SK-N-SH (cell line): ENCODE measurements around the gene ZNF502. TPM values are rescaled to one million over a fixed set of nuclear protein-coding genes. Genes with fewer than 3 reads are reported as not detected.

ENCODE experiments used
- CTCF ChIA-PET: fragments of 300-600, 350-600 bp; formaldehyde crosslinking; extraction: SDS; loops from one replicate; lab custom pipeline; 2021; lab: Yijun Ruan, JAX
- POLR2A ChIA-PET: fragments of 350-600 bp; sonication (Branson Sonifier 250); formaldehyde crosslinking; extraction: SDS; loops from one replicate; lab custom pipeline; 2020; ENCODE audit warnings: antibody characterized with exemption, inconsistent platforms; lab: Yijun Ruan, JAX
- DNase-seq: peaks from one replicate; pipeline ENCODE4 v3.0.0; 2012
- H2AFZ ChIP-seq: fragments of 200-600 bp; sonication (generic); 2 replicates; pipeline ENCODE4 v1.8.1; 2016; ENCODE audit warnings: antibody characterized with exemption, mild to moderate bottlenecking, low read depth
- H3F3A ChIP-seq: fragments of 200-600 bp; sonication (generic); replicated peaks from 2 replicates; pipeline ENCODE3; 2016; ENCODE audit warnings: antibody characterized with exemption, mild to moderate bottlenecking; ENCODE audit not compliant: insufficient read depth
- H3K27ac ChIP-seq, 2 experiments: fragments of 200-500 bp in 1 of 2; fragments of 200-600 bp in 1 of 2; sonication (Bioruptor generic) in 1 of 2; sonication (generic), shearing (Covaris generic) in 1 of 2; 2 replicates each; pipeline versions ENCODE4 v1.5.1 to v1.6.1; 2014 to 2016; ENCODE audit warnings: low read depth in 2 of 2, inconsistent platforms in 1 of 2, low read length in 1 of 2, mild to moderate bottlenecking in 1 of 2, mixed read lengths in 1 of 2
- H3K27me3 ChIP-seq: fragments of 200-600 bp; sonication (generic), shearing (Covaris generic); 2 replicates; pipeline ENCODE4 v1.6.1; 2016; ENCODE audit warnings: mixed run types; ENCODE audit not compliant: insufficient read depth
- H3K36me3 ChIP-seq, 2 experiments: fragments of 200-500 bp in 1 of 2; fragments of 200-600 bp in 1 of 2; sonication (Bioruptor generic) in 1 of 2; sonication (generic) in 1 of 2; replicated peaks in 1 of 2; 2 replicates each; pipeline versions ENCODE3 to v1.5.1; 2014 to 2016; ENCODE audit warnings: low read length in 1 of 2, mild to moderate bottlenecking in 1 of 2; ENCODE audit not compliant: insufficient read depth in 2 of 2, control insufficient read depth in 1 of 2
- H3K4me1 ChIP-seq, 2 experiments: fragments of 200-500 bp in 1 of 2; fragments of 200-600 bp in 1 of 2; sonication (Bioruptor generic) in 1 of 2; sonication (generic), shearing (Covaris generic) in 1 of 2; 2 replicates each; pipeline versions ENCODE4 v1.5.1 to v1.6.1; 2014 to 2016; ENCODE audit warnings: low read depth in 1 of 2, low read length in 1 of 2, mixed run types in 1 of 2; ENCODE audit not compliant: insufficient read depth in 2 of 2, control insufficient read depth in 1 of 2
- H3K4me2 ChIP-seq: fragments of 200-600 bp; sonication (generic), shearing (Covaris generic); 2 replicates; pipeline ENCODE4 v1.6.1; 2017; ENCODE audit warnings: mixed run types
- H3K4me3 ChIP-seq, 2 experiments: fragments of 200-500 bp in 1 of 2; fragments of 200-600 bp in 1 of 2; sonication (Bioruptor generic) in 1 of 2; sonication (generic), shearing (Covaris generic) in 1 of 2; 2 replicates each; pipeline versions ENCODE4 v1.5.1 to v1.8.1; 2014 to 2016; ENCODE audit warnings: low read depth in 2 of 2, inconsistent platforms in 1 of 2, low read length in 1 of 2, mild to moderate bottlenecking in 1 of 2, mixed read lengths in 1 of 2, moderate library complexity in 1 of 2
- H3K79me2 ChIP-seq: fragments of 200-600 bp; sonication (generic); 2 replicates; pipeline ENCODE4 v1.8.1; 2017; ENCODE audit warnings: mild to moderate bottlenecking; ENCODE audit not compliant: insufficient read depth
- H3K9ac ChIP-seq: fragments of 200-600 bp; sonication (generic); 2 replicates; pipeline ENCODE4 v1.6.1; 2017; ENCODE audit warnings: mixed run types
- H3K9me2 ChIP-seq: fragments of 200-600 bp; sonication (generic); 2 replicates; pipeline ENCODE4 v1.6.1; 2017; ENCODE audit warnings: mixed run types
- H3K9me3 ChIP-seq: fragments of 200-600 bp; sonication (generic); 2 replicates; pipeline ENCODE4 v1.6.1; 2017; ENCODE audit warnings: mixed run types, mild to moderate bottlenecking, moderate library complexity
- H4K20me1 ChIP-seq: fragments of 200-600 bp; sonication (generic); 2 replicates; pipeline ENCODE4 v1.6.1; 2017; ENCODE audit warnings: mild to moderate bottlenecking, mixed run types; ENCODE audit not compliant: insufficient read depth
- CHD2 ChIP-seq: fragments of 150-350 bp; IDR thresholded peaks from 2 replicates; pipeline ENCODE4 v1.6.1; 2018; ENCODE audit warnings: low read length; ENCODE audit not compliant: partially characterized antibody
- EP300 ChIP-seq, 2 experiments: IDR thresholded peaks; 2 replicates each; pipeline versions ENCODE4 v1.4.0 to v1.6.1; 2012; ENCODE audit warnings: borderline replicate concordance in 1 of 2, low read depth in 1 of 2, low read length in 1 of 2
- EZH2phosphoT487 ChIP-seq: fragments of 200-600 bp; sonication (generic); IDR thresholded peaks from 2 replicates; pipeline ENCODE4 v1.6.1; 2017; ENCODE audit warnings: low read depth, mixed run types, mild to moderate bottlenecking, antibody characterized with exemption, moderate library complexity, borderline replicate concordance
- FOXJ3 ChIP-seq: sonication (generic); formaldehyde crosslinking; IDR thresholded peaks from 2 replicates; pipeline ENCODE4 v1.5.1; 2020; ENCODE audit warnings: mild to moderate bottlenecking, missing genetic modification reagents
- FOXM1 ChIP-seq: IDR thresholded peaks from 2 replicates; pipeline ENCODE4 v1.4.0; 2012; ENCODE audit warnings: low read depth, mild to moderate bottlenecking
- IRF3 ChIP-seq: fragments of 150-350 bp; IDR thresholded peaks from 2 replicates; pipeline ENCODE4 v1.6.1; 2016; ENCODE audit warnings: mild to moderate bottlenecking, low read depth, low read length
- MAX ChIP-seq: IDR thresholded peaks from 2 replicates; pipeline ENCODE4 v1.4.0; 2012; ENCODE audit warnings: low read depth
- MEF2A ChIP-seq: IDR thresholded peaks from 2 replicates; pipeline ENCODE4 v1.4.0; 2012; ENCODE audit warnings: low read depth, borderline replicate concordance
- MXI1 ChIP-seq: IDR thresholded peaks from 2 replicates; pipeline ENCODE4 v1.6.1; 2012; ENCODE audit warnings: mild to moderate bottlenecking, low read depth, low read length, improper control_type of control experiment
- PBX3 ChIP-seq: IDR thresholded peaks from 2 replicates; pipeline ENCODE4; 2012
- POLR2AphosphoS5 ChIP-seq: IDR thresholded peaks from 2 replicates; pipeline ENCODE4 v1.6.1; 2012; ENCODE audit warnings: low read depth, low read length
- RAD21 ChIP-seq: IDR thresholded peaks from 2 replicates; pipeline ENCODE4 v1.6.1; 2012; ENCODE audit warnings: mild to moderate bottlenecking, low read length
- RCOR1 ChIP-seq: fragments of 150-350 bp; IDR thresholded peaks from 2 replicates; pipeline ENCODE4 v1.6.1; 2017; ENCODE audit warnings: antibody characterized with exemption, low read length
- REST ChIP-seq: IDR thresholded peaks from 2 replicates; pipeline ENCODE4 v1.6.1; 2012; ENCODE audit warnings: mild to moderate bottlenecking, low read depth, low read length, moderate library complexity
- SIN3A ChIP-seq: IDR thresholded peaks from 2 replicates; pipeline ENCODE4 v1.6.1; 2012; ENCODE audit warnings: low read depth, mild to moderate bottlenecking, low read length, moderate library complexity, borderline replicate concordance
- USF1 ChIP-seq: IDR thresholded peaks from 2 replicates; pipeline ENCODE4 v1.4.0; 2012; ENCODE audit warnings: low read depth, borderline replicate concordance
- USF2 ChIP-seq: fragments of 150-350 bp; IDR thresholded peaks from 2 replicates; pipeline ENCODE4 v1.6.1; 2017; ENCODE audit warnings: antibody characterized with exemption, low read length, low read depth, borderline replicate concordance
- WGBS: methylation state at CpG from one replicate; pipeline ENCODE4 v1.1.6; 2017; ENCODE audit warnings: low lambda C conversion rate; 5-methylcytosine and 5-hydroxymethylcytosine counted together
- polyA plus RNA-seq, 3 experiments: library from polyadenylated mRNA; depleted of rRNA; stranded (reverse); fragments of >200 nt; gene quantifications; 2 replicates each; pipeline ENCODE4 v1.2.3, GENCODE V29; 2012

Gene ZNF502
- polyA plus RNA-seq, 1 of the 3 experiments (the other 2 are of a cell fraction) = 2.1 TPM

GRCh38 chr3:44771424-44772098, 59.1 kb downstream of the ZNF502 start:
- H3K4me2 ChIP-seq = no peak overlapping the region
- H3K79me2 ChIP-seq = peaks cover 70% of the 10 kb centered on the region; the same call in 1 of the 2 replicates
- no peaks in the 10 kb centered on the region for H3K4me1 ChIP-seq
- H3K36me3 ChIP-seq = peaks cover 0 to 23% of the 10 kb centered on the region in 2 experiments
- no peak for DNase-seq
- H3K4me3 ChIP-seq = no peak overlapping the region
- H2AFZ ChIP-seq = no peak overlapping the region
- POLR2A ChIA-PET = no interaction called here
- H3K9ac ChIP-seq = no peak overlapping the region
- peaks cover 18% of the 10 kb centered on the region; the same call in 1 of the 2 replicates for H3K9me3 ChIP-seq
- WGBS = 100% methylated on average over 1 of the region's 1 CpG
- no peaks in the 10 kb centered on the region for H3K27me3 ChIP-seq
- CTCF ChIA-PET = interaction anchor here (1.8 kb wide), 1 partner anchor 9 kb away, joined by 7 read pairs; the partner anchor contains the start of genes KIAA1143 and KIF15
- no peak overlapping the region for H3K27ac ChIP-seq
- TF ChIP-seq REST (no peak), FOXJ3 (no peak)
- no peaks in the 10 kb centered on the region for H4K20me1 ChIP-seq
- H3K9me2 ChIP-seq = no peaks in the 10 kb centered on the region
- H3F3A ChIP-seq = no peaks in the 10 kb centered on the region

- Histone ChIP-seq H3K9me2 (no peaks in the 10 kb centered on the region), H3F3A (no peaks in the 10 kb centered on the region), H3K9ac (no peak overlapping the region), H4K20me1 (no peaks in the 10 kb centered on the region), H3K4me2 (no peak overlapping the region), H3K9me3 (peaks cover 18% of the 10 kb centered on the region; the same call in 1 of the 2 replicates), H3K36me3 (peaks cover 0 to 27% of the 10 kb centered on the region in 2 experiments), H2AFZ (no peak overlapping the region), H3K27ac (no peak overlapping the region), H3K4me3 (no peak overlapping the region), H3K79me2 (peaks cover 65% of the 10 kb centered on the region; the same call in 1 of the 2 replicates), H3K27me3 (no peaks in the 10 kb centered on the region), H3K4me1 (no peaks in the 10 kb centered on the region)
- 100% methylated on average over 1 of the region's 1 CpG for WGBS
- ChIA-PET CTCF (interaction anchor here (1.1 to 1.8 kb wide), 2 partner anchors 10 to 53 kb away, joined by 3 to 7 read pairs; partner anchors contain the start of genes KIAA1143 and KIF15), POLR2A (no interaction called here)
- no peak for TF ChIP-seq POLR2AphosphoS5
- TF ChIP-seq PBX3 = no peak
- no peak for TF ChIP-seq IRF3
- TF ChIP-seq EP300 (IDR thresholded peaks at IDR 0.05; ENCODE audit: borderline replicate concordance in 1 of 2, low read depth in 1 of 2, low read length in 1 of 2) = no peak
- no peak for TF ChIP-seq RAD21
- no peak for TF ChIP-seq MAX
- no peak for TF ChIP-seq RCOR1
- no peak for TF ChIP-seq FOXM1
- no peak for TF ChIP-seq MXI1
- TF ChIP-seq EZH2phosphoT487 = no peak
- no peak for TF ChIP-seq CHD2
- no peak for TF ChIP-seq MEF2A
- no peak for TF ChIP-seq USF1
- TF ChIP-seq USF2 = no peak
- TF ChIP-seq SIN3A = no peak
- no peak for TF ChIP-seq FOXJ3
- DNase-seq = no peak
Measured at GRCh38 chr3:44772099-44772442, 59.6 kb downstream of the ZNF502 start.
